ENCODE data around the gene SLC35F3. TPM values are rescaled to one million over a fixed set of nuclear protein-coding genes. Genes with fewer than 3 reads are reported as not detected.
A peak's percentile ranks its signal among the peaks of the same experiment; 100 is the strongest.

SLC35F3 gene
- total RNA-seq, 1 experiment from 2014 or later = 3.3 TPM

- ChIA-PET POLR2A (interaction anchor here (0.5 to 1.2 kb wide), 4 partner anchors 15 to 685 kb away, joined by 3 to 4 read pairs (median 3); no protein-coding TSS in a partner anchor), CTCF (interaction anchor here (0.6 to 1.7 kb wide), 7 partner anchors 16 to 650 kb away, joined by 3 to 8 read pairs (median 3); no protein-coding TSS in a partner anchor)
- TF ChIP-seq, protein P1, sequence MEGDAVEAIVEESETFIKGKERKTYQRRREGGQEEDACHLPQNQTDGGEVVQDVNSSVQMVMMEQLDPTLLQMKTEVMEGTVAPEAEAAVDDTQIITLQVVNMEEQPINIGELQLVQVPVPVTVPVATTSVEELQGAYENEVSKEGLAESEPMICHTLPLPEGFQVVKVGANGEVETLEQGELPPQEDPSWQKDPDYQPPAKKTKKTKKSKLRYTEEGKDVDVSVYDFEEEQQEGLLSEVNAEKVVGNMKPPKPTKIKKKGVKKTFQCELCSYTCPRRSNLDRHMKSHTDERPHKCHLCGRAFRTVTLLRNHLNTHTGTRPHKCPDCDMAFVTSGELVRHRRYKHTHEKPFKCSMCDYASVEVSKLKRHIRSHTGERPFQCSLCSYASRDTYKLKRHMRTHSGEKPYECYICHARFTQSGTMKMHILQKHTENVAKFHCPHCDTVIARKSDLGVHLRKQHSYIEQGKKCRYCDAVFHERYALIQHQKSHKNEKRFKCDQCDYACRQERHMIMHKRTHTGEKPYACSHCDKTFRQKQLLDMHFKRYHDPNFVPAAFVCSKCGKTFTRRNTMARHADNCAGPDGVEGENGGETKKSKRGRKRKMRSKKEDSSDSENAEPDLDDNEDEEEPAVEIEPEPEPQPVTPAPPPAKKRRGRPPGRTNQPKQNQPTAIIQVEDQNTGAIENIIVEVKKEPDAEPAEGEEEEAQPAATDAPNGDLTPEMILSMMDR (IDR thresholded peaks at IDR 0.05; ENCODE audit: unreplicated experiment) = no peak
- Mint-ChIP-seq H3K27me3 (ENCODE audit: insufficient read depth, unreplicated experiment) (no peaks in the 10 kb centered on the region), H3K27ac (ENCODE audit: low read depth, unreplicated experiment) (no peak overlapping the region), H3K4me1 (ENCODE audit: insufficient read depth, unreplicated experiment) (peaks cover 5% of the 10 kb centered on the region), H3K36me3 (ENCODE audit: insufficient read depth, unreplicated experiment) (peaks cover 5% of the 10 kb centered on the region), H3K4me3 (ENCODE audit: unreplicated experiment) (no peak overlapping the region), H3K9me3 (ENCODE audit: unreplicated experiment) (peaks cover 15% of the 10 kb centered on the region)
- no TSS peak for BruUV-seq (replicated peaks)
- intact Hi-C loops (cut with micrococcal nuclease) = no loop called here
- DNase-seq (ENCODE audit: unreplicated experiment) = peak; percentile 44
Measured at GRCh38 chr1:234091876-234092275, 187.4 kb downstream of the SLC35F3 start.

DNA sequence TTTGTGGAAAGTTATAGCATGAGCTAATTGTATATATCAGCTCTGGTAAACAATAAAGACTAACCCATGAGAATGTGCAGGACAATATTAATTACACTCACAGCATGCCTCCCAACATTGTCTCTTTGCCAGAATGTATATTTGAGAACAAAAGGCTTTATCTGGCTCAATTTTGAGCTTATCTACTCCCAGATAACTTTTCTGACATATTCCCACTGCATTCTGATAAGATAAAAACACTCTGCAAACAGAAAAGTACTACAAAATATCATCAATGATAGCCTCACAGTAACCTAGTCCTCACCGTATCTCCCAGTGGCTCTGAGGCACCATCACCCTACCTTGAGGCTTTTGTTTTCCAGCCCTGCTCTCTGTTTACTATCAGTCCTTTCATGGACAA, 188.6 kb downstream of the SLC35F3 start:
- no TSS peak for BruUV-seq (replicated peaks)
- TF ChIP-seq, protein P1 (IDR thresholded peaks at IDR 0.05; ENCODE audit: unreplicated experiment) = no peak
- ChIA-PET CTCF (interaction anchor here (0.6 to 1.7 kb wide), 9 partner anchors 10 to 753 kb away, joined by 3 to 7 read pairs (median 4); no protein-coding TSS in a partner anchor), POLR2A (interaction anchor here (0.6 kb wide), 1 partner anchor 1065 kb away, joined by 3 read pairs; no protein-coding TSS in a partner anchor)
- Mint-ChIP-seq H3K27ac (ENCODE audit: low read depth, unreplicated experiment) (no peak overlapping the region), H3K9me3 (ENCODE audit: unreplicated experiment) (peaks cover 15% of the 10 kb centered on the region), H3K4me1 (ENCODE audit: insufficient read depth, unreplicated experiment) (peaks cover 5% of the 10 kb centered on the region), H3K36me3 (ENCODE audit: insufficient read depth, unreplicated experiment) (peaks cover 5% of the 10 kb centered on the region), H3K27me3 (ENCODE audit: insufficient read depth, unreplicated experiment) (no peaks in the 10 kb centered on the region), H3K4me3 (ENCODE audit: unreplicated experiment) (no peak overlapping the region)
- intact Hi-C loops (cut with micrococcal nuclease) = no loop called here
- DNase-seq (ENCODE audit: unreplicated experiment) = no peak

DNA sequence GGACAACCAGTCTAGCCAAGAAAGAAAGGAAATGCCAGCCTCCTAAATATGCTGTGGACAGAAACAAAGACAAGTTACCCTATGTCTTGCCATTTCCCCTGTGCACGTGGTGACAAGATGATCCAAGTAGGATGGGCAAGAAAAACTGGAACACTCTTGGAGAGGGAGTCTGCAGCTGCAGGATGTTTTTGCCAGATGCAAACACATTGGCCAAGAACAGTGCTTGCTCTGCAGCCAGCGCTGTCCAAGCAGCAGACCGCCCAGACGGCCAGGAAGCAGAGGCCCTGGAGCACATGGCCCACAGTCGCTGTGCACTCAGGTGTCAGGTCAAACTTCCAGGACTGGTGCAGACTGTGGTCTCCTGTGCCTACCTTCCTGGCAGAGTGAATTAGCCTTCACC, 189.3 kb downstream of the SLC35F3 start:
- intact Hi-C loops (cut with micrococcal nuclease) = no loop called here
- Mint-ChIP-seq H3K4me1 (ENCODE audit: insufficient read depth, unreplicated experiment) (peaks cover 5% of the 10 kb centered on the region), H3K27ac (ENCODE audit: low read depth, unreplicated experiment) (no peak overlapping the region), H3K9me3 (ENCODE audit: unreplicated experiment) (peaks cover 15% of the 10 kb centered on the region), H3K27me3 (ENCODE audit: insufficient read depth, unreplicated experiment) (no peaks in the 10 kb centered on the region), H3K36me3 (ENCODE audit: insufficient read depth, unreplicated experiment) (peaks cover 5% of the 10 kb centered on the region), H3K4me3 (ENCODE audit: unreplicated experiment) (no peak overlapping the region)
- ChIA-PET CTCF (interaction anchor here (0.6 to 1.5 kb wide), 8 partner anchors 10 to 752 kb away, joined by 3 to 7 read pairs (median 4); no protein-coding TSS in a partner anchor), POLR2A (no interaction called here)
- BruUV-seq (replicated peaks) = no TSS peak
- DNase-seq (ENCODE audit: unreplicated experiment) = no peak
- TF ChIP-seq, protein P1 (IDR thresholded peaks at IDR 0.05; ENCODE audit: unreplicated experiment) = no peak

- intact Hi-C loops (cut with micrococcal nuclease) = no loop called here
- TF ChIP-seq, protein P1 (IDR thresholded peaks at IDR 0.05; ENCODE audit: unreplicated experiment) = no peak
- Mint-ChIP-seq H3K4me3 (ENCODE audit: unreplicated experiment) (no peak overlapping the region), H3K27ac (ENCODE audit: low read depth, unreplicated experiment) (no peak overlapping the region), H3K36me3 (ENCODE audit: insufficient read depth, unreplicated experiment) (peaks cover 1% of the 10 kb centered on the region), H3K27me3 (ENCODE audit: insufficient read depth, unreplicated experiment) (no peaks in the 10 kb centered on the region), H3K9me3 (ENCODE audit: unreplicated experiment) (peaks cover 12% of the 10 kb centered on the region), H3K4me1 (ENCODE audit: insufficient read depth, unreplicated experiment) (peaks cover 5% of the 10 kb centered on the region)
- POLR2A ChIA-PET = interaction anchor here (0.9 kb wide), 1 partner anchor 18 kb away, joined by 3 read pairs; no protein-coding TSS in a partner anchor
- no TSS peak for BruUV-seq (replicated peaks)
- no peak for DNase-seq (ENCODE audit: unreplicated experiment)
- CTCF ChIA-PET = interaction anchor here (0.7 to 1.5 kb wide), 4 partner anchors 9 to 28 kb away, joined by 3 to 4 read pairs (median 4); no protein-coding TSS in a partner anchor
Measured at GRCh38 chr1:234094172-234094571, 189.7 kb downstream of the SLC35F3 start.
